Measurements from ENCODE around the gene POR.
"Not testable (repeated sequence)": the region's sequence is repeated elsewhere in the genome, so short reads cannot be mapped to it uniquely, and the experiment has no call there.

DNA sequence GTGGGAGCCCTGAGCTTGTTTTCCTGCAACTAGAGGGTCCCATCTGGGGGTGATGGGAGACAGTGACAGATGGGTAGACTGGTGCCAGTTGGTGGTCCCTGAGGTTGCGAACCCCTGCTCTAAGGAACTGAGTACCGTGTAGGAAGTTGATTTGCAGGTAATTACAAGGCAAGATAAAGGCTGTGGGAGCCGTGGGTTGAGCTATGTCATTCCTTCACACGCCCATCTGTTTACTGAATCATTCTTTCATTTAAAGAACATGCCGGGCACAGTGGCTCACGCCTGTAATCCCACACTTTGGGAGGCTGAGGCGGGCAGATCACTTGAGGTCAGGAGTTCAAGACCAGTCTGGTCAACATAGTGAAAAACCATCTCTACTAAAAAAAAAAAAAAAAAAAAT, 23.7 kb upstream of the POR start:
- not testable (repeated sequence) for TF ChIP-seq POLR2AphosphoS5 (IDR thresholded peaks at IDR 0.05; ENCODE audit: low read depth, low read length); POLR2A (IDR thresholded peaks at IDR 0.05; ENCODE audit: low read depth, low read length); TAF1 (IDR thresholded peaks at IDR 0.05; ENCODE audit: borderline replicate concordance, low read depth, low read length)
